Measurements from ENCODE around the gene SALL3. TPM values are rescaled to one million over a fixed set of nuclear protein-coding genes. Genes with fewer than 3 reads are reported as not detected.

The SALL3 gene
- total and polyA plus RNA-seq, 2 of the 8 experiments (the other 6 are each of a cell fraction or from before 2014, with no cell fraction given): 10.5 to 46.4 TPM

GRCh38 chr18:79042276-79042675 lies 62.7 kb downstream of the SALL3 start:
- Histone ChIP-seq H2AFZ (ENCODE audit: low read length) (no peak overlapping the region), H3K56ac (replicated peaks; ENCODE audit: insufficient read length, low read depth, low read length) (no peak overlapping the region), H3K14ac (ENCODE audit: insufficient read length) (no peak overlapping the region), H3K27ac (ENCODE audit: low read depth, low read length) (no peak overlapping the region), H3K79me2 (ENCODE audit: control insufficient read depth in 1 of 2, insufficient read depth in 2 of 2, low read length in 2 of 2) (no peaks in the 10 kb centered on the region), H4K8ac (ENCODE audit: extremely low read depth, insufficient read depth, low read length) (no peak overlapping the region), H2AK5ac (ENCODE audit: low read depth, low read length) (no peak overlapping the region), H3K4me2 (ENCODE audit: insufficient read depth in 1 of 2, low read depth in 2 of 2, low read length in 2 of 2) (no peak overlapping the region), H3K4me3 (ENCODE audit: extremely low read depth in 1 of 4, insufficient read depth in 2 of 4, low read depth in 3 of 4, low read length in 4 of 4) (no peak overlapping the region), H3K36me3 (ENCODE audit: control insufficient read depth in 2 of 4, insufficient read depth in 4 of 4, low read length in 3 of 4) (no peaks in the 10 kb centered on the region), H4K5ac (ENCODE audit: insufficient read length, low read depth, low read length) (no peak overlapping the region), H4K91ac (replicated peaks; ENCODE audit: insufficient read length, low read length) (no peak overlapping the region), H2BK15ac (ENCODE audit: low read length) (no peak overlapping the region), H3K18ac (ENCODE audit: extremely low read depth, low read length) (no peak overlapping the region), H3K9ac (replicated peaks in 1 of 4; ENCODE audit: extremely low read depth in 1 of 4, low read depth in 3 of 4, low read length in 3 of 4) (no peak overlapping the region), H3K4me1 (replicated peaks in 1 of 4; ENCODE audit: control insufficient read depth in 3 of 4, insufficient read depth in 4 of 4, low read length in 3 of 4) (no peaks in the 10 kb centered on the region), H2BK120ac (replicated peaks; ENCODE audit: low read depth, low read length) (no peak overlapping the region), H3K23ac (ENCODE audit: insufficient read length) (no peak overlapping the region), H3K79me1 (ENCODE audit: low read depth, low read length) (no peaks in the 10 kb centered on the region), H3K23me2 (ENCODE audit: low read depth, low read length) (no peaks in the 10 kb centered on the region), H2BK12ac (ENCODE audit: low read depth, low read length) (no peak overlapping the region), H2BK20ac (ENCODE audit: low read length) (no peak overlapping the region), H3K27me3 (replicated peaks in 1 of 4; ENCODE audit: control insufficient read depth in 3 of 4, extremely low read depth in 1 of 4, insufficient read depth in 3 of 4, low read length in 3 of 4) (no peaks in the 10 kb centered on the region), H4K20me1 (replicated peaks in 1 of 2; ENCODE audit: control insufficient read depth in 1 of 2, insufficient read depth in 2 of 2, low read length in 2 of 2) (no peaks in the 10 kb centered on the region), H2BK5ac (ENCODE audit: low read depth, low read length) (no peak overlapping the region), H3K4ac (replicated peaks; ENCODE audit: insufficient read length, low read depth, low read length) (no peak overlapping the region), H3K9me3 (ENCODE audit: insufficient read depth in 2 of 2, low read depth in 1 of 2, low read length in 1 of 2) (peaks cover 9 to 23% of the 10 kb centered on the region in 2 experiments)
- FAIRE-seq: no peak
- DNase-seq (ENCODE audit: low read depth in 1 of 2, low spot score in 2 of 2): no peak
- ChIA-PET POLR2A (ENCODE audit: partially characterized antibody) (no interaction called here), CTCF (ENCODE audit: partially characterized antibody) (interaction anchor here (0.6 kb wide), 1 partner anchor 16 kb away, joined by 4 read pairs; no protein-coding TSS in a partner anchor)
- no peak for TF ChIP-seq KDM1A (IDR thresholded peaks at IDR 0.05; ENCODE audit: borderline replicate concordance, low read length)
- 90% methylated on average over 5 of the region's 5 CpGs; no CpG with 5 or more reads in 1 of the 2 experiments for WGBS, 2 experiments (ENCODE audit: extremely low coverage in 1 of 2, insufficient coverage in 1 of 2, insufficient read length in 1 of 2, insufficient replicate concordance in 2 of 2, low coverage in 1 of 2, low lambda C conversion rate in 2 of 2, missing lambda C conversion rate in 1 of 2)

All from H1 (cell line).